Posterior cingulate gyrus (tissue), 11 donors: ENCODE measurements around the gene HYLS1.

ENCODE experiments used
- DNase-seq, 10 donors: peaks; one replicate each; pipeline versions ENCODE4 v3.0.0 to v3.0.0-alpha.2; 2020 to 2021; ENCODE audit warnings: mixed read lengths in 3 of 10
- intact Hi-C: fragments of 100-400 bp; cut with DNase I; formaldehyde crosslinking; loops from one replicate; pipeline ENCODE4 v1.15.1; 2023

Gene HYLS1

DNA sequence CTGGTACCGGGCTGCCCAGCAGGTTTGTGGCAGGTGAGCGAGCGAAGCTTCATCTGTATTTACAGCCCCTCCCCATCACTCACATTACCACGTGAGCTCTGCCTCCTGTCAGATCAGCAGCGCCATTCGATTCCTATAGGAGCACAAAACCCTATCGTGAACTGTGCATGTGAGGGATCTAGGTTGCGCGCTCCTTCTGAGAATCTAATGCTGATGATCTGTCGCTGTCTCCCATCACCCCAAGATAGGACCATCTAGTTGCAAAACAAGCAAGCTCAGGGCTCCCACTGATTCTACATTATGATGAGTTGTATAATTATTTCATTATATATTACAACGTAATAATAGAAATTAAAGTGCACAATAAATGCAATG, 42.6 kb downstream of the HYLS1 start:
- intact Hi-C loops: no loop called here
- DNase-seq: no peak

- no peak for DNase-seq
- intact Hi-C loops: no loop called here
Observed at GRCh38 chr11:125931116-125931515, 43.6 kb downstream of the HYLS1 start.

GRCh38 chr11:125931668-125932067, 44.2 kb downstream of the HYLS1 start:
- intact Hi-C loops: no loop called here
- no peak for DNase-seq

DNA sequence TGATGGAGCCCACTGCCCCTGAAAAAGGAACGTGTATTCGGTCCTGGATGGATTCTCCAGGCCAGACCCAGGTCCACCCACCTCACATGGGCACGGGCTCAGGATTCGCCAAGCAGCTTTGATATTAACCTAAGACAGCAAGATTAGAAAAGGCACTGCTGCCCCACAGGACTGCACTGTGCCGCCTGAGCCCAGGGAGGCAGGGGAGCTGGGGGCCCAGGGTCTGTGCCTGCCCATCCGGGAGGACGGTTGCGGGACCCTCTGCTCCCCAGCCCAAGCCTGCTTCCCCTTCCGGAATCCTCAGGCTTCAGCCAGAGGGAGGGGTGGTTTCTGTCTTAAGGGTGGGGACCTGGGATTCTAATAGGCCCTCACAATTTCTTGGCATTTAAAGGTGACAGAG, 44.8 kb downstream of the HYLS1 start:
- intact Hi-C loops: no loop called here
- DNase-seq: no peak

DNA sequence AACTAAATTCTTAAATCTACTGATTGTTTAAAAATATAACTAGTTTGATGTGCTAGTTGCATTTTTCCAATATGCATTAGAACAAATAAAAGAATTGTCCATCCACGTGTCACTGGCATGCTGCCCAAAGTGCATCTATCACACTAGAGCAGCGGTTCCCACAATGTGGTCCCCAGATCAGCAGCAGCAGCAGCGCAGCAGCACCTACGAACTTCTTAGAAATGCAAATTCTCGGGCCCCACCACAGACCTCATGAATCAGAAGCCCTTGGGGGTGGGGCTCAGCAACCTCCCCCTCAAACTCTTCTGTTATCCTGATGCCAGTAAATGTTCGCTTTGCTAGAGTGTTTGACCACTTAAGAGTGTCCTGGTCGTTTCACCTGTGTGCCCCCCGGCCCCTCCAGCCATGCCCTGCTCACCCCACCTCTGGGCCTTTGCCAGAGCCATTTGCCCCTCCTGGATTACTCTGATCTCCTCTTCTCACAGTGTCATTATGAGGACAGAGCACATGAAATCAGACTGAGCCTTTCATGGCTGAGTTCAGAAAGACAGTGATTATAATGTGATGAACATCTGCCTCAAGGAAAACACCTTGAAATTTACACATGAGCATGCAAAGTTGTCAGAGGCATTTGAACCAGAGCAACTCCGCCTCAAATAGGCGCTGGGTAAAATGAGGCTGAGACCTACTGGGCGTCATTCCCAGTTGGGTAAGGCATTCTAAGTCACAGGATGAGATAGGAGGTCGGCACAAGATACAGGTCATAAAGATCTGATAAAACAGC, 45.8 kb downstream of the HYLS1 start:
- intact Hi-C loops: no loop called here
- DNase-seq: peak in 1 of 10 donors; percentile 7

DNA sequence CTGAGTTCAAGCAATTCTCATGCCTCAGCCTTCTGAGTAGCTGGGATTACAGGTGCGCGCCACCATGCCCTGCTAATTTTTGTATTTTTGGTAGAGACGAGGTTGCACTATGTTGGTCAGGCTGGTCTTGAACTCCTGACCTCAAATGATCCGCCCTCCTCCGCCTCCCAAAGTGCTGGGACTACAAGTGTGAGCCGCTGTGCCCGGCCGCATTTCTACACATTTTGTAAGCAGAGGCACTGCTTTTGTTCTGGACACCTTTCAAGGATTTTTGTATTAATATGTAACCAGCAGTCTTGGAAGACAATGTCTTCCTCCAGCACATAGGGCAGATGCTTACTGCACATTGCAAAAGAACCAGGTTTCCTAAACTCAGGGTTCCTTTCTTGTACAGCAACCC, 47.0 kb downstream of the HYLS1 start:
- intact Hi-C loops: no loop called here
- DNase-seq: peak in 1 of 10 donors; percentile 43

GRCh38 chr11:125935056-125935455, 47.6 kb downstream of the HYLS1 start:
- intact Hi-C loops: no loop called here
- no peak for DNase-seq

DNA sequence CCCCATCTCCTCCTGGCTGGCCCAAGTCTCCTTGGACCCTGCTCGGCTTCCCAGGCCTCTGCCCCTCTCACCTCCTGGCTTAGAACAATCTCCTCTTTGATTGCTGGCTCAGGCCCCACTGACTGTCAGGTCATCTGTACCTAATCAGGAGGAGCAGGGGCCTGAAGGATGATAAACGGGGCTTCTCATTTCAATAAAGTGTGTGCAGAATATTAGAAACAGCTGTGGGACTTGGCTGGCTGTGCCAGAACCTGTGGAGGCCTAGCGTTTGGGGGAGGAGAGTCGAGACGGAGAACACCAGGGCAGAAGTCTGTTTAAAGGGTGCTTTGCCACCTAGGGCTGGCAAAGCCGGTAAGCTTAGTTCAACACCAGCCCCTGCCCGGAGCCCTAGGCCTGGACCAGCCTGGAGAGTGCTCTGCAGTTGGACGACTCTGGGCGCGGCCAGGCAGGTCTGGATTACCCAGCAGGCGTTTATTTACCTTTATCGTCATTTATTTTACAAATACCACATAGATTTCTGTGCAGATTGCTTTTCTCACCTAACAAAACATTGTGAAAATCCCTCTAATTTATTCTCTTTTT, 48.2 kb downstream of the HYLS1 start:
- intact Hi-C loops: no loop called here
- DNase-seq: peak in 1 of 10 donors; percentile 40

- peak in 1 of 10 donors; percentile 46 for DNase-seq
- intact Hi-C loops: no loop called here
Observed at GRCh38 chr11:125938418-125938817, 51.0 kb downstream of the HYLS1 start.

DNA sequence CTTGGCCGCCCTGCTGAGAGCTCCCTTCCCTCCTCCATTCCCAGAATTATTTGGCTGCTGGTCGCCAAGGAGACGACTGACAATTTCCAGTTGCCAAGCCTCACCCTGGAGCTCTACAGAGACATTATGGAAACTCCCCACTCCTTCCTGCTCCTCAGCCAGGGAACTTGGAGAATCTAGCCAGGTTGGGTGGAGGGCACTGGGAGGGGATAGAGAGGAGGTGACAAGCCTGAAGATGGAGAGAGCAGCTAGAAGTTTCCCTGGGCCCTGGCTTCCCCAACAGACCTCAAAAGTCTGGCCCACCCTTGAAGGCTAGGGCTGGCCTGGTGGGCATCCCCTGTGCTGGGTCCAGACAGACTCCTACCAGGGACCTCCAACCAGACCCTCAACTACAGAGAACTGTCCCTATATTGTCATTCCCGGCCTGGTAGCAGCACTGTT, 51.6 kb downstream of the HYLS1 start:
- no peak for DNase-seq
- intact Hi-C loops: no loop called here

GRCh38 chr11:125940145-125940544, 52.7 kb downstream of the HYLS1 start:
- DNase-seq: no peak
- intact Hi-C loops: no loop called here

DNA sequence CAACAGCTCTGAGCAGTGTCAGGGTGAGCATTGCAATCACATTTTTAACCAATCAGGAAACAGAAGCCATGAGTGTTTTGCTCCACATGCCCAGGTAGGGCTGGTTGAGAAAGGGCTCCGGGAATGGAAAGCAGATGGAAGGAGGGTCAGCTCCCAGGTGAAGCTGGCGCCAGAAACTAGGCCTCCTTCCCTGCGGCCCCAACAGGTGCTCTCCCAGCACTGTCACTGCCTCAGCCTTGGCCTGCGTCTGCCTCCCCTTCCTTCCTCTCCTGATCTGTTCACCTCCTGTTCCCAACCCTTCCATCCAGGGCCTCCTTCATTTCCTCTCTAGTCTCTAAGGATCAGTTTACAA, 53.8 kb downstream of the HYLS1 start:
- intact Hi-C loops: no loop called here
- no peak for DNase-seq

DNA sequence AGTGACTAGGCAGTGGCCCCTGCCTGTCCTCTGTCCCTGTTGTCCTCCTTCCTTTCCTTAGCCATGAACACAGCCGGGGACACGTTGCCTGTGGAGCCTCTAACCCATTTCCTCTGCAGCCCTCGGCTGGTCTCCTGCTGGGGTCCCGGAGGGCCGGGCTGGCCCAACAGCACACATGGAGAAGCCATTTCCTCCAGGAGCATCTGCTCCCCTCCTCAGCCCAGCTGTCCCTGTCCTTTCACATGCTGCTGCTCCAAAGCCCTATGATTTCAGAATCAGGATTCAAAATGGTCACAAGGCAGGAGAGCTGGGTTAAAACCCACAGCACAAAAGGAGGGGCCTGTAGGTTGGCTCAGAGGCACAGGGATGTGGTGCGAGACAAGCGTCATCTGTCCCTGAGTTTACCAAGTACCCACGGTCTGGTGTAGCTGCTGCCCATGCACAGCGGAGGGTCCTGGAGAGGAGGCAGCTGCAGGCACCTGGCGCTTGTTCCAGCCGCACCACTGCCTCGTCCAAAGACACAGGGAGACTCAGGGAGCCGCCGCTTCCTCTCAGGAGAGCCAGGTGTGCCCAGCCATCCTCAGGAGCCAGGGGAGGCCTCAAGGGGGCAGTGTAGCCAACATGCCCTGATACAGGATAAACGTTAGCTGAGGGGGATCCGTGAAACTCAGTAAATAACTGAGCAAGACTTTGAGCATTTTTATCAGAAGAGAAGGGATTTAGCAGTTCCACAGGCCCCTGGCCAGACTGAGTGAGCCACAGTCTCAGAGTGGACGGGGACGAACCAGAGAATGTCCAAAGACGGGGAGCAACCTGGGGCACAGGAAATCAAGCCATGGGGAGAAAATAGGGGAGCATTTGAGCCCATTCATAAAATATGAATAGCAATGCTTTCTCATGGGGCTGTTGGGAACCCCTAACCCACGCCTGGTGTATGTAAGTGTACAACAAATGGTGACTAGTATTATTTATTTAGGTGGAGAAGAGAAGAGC, 54.4 kb downstream of the HYLS1 start:
- intact Hi-C loops: no loop called here
- peak in 5 of 10 donors; percentile 40 to 92 (median 47) for DNase-seq

- no peak for DNase-seq
- intact Hi-C loops: no loop called here
Observed at GRCh38 chr11:125942771-125943428, 55.4 kb downstream of the HYLS1 start.

GRCh38 chr11:125943661-125944349, 56.3 kb downstream of the HYLS1 start:
- DNase-seq: no peak
- intact Hi-C loops: no loop called here

DNA sequence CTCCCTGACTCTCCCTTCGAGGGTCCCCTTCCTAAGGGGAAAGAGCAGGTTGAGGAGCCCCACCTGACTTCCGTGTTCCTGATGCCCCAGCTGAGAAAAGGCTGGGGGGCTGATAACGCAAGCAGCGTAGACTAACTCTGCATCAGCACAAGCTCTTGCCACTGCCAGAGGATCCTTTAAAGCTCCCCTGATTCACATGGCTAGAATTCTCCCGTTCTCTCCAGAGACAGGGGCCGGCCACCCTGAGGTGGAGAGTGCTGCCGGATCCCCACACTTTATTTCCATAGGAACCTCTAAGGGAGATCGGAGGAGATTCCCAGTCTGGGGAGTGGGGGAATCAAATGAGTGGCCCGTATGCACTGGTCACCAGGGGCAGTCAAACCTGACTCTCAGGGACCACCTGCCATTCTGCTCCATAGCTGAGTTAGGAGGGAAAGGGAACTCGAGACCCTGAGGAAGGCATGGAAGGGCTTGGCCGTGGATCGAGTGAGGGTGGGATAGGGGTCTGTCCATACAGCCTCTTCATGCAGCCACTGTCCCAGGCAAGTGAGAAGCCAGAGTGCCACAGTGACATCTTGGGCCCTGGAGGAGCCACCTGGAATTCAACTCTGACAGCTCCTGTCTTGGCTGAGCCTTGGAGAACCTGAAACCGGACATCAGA, 57.0 kb downstream of the HYLS1 start:
- intact Hi-C loops: no loop called here
- DNase-seq: no peak

- intact Hi-C loops: no loop called here
- DNase-seq: no peak
Observed at GRCh38 chr11:125945011-125945796, 57.7 kb downstream of the HYLS1 start.

DNA sequence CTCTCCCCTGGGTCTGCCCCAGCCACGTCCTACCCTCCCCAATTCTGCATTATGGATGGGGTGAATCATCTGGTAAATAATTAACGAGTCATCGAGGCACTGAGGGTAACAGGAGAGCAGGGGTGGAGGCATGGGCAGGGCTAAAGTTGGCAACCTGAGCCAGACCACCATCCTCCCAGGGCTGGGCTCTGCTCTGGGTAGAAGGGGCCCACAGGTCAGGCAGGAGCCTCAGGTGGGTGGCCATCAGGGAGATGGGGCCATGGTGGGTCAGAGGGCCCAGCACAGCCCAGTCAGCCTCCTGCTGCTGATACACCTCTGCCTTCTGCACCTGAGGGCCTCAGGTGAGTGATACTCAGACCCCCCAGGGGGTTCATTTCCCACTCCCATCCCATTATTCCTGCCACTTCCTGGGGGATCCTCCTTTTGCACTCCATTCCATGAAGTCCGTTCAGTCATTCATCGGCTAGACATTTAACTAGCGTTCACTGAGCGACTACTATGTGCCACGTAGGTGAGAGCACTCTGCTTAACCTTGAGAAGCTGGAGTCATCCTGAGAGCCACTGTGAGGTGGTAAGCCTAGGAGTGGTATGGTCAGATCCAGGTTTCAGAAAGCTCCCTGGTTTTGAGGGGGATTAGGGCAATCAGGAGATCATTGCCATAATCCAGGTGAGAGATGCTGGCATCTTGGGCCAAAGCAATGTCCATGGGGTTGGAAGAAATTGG, 58.5 kb downstream of the HYLS1 start, which contains the start of gene VSIG10L2:
VSIG10L2 (plus strand) TSS at position 248 of the 724 bp plus-strand sequence; CDS start at position 260, 12 bp downstream.
- intact Hi-C loops: no loop called here
- no peak for DNase-seq
